ENCODE results near the gene SKOR1. TPM values are rescaled to one million over a fixed set of nuclear protein-coding genes. Genes with fewer than 3 reads are reported as not detected.

Gene SKOR1
- total and polyA plus RNA-seq, 2 donors (not counting 1 experiment from before 2014, with no cell fraction given), result 0.01 to 0.17 TPM

DNA sequence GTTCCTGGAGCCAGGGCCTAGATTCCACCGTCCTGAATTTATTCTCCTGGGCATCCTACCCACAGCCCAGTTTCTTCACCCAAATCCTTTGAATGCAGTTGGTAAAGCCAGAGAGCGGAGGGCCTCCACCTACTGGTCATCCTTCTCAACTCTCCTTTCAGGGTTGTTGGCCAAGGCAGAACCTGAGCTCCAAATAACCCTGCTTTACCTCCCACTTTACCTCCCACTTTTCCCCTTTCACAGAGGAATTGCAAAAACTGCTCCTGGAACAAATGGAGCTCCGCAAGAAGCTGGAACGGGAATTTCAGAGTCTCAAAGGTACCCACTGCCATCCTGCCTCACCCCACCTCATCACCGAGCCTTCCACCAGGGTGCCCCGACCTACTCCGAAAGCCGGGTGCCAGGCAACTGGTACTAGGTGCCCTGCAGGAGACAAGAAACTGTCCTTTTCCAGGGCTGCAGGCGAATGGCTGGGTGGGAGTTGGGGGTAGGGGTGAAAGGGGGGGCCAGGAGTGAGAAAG lies 6.8 kb downstream of the SKOR1 start:
- Histone ChIP-seq H3K27ac (ENCODE audit: insufficient read depth, low read length) (no peak overlapping the region), H3K9ac (ENCODE audit: insufficient read depth, low read length) (no peak overlapping the region), H3K27me3 (ENCODE audit: control insufficient read depth, insufficient read depth, low read length) (peaks cover 83% of the 10 kb centered on the region), H3K4me2 (ENCODE audit: extremely low read depth, insufficient read depth, low read length) (no peak overlapping the region), H3K36me3 (ENCODE audit: control insufficient read depth, insufficient read depth, low read length) (no peaks in the 10 kb centered on the region), H3K79me2 (ENCODE audit: control insufficient read depth, insufficient read depth, low read length) (no peaks in the 10 kb centered on the region), H4K20me1 (ENCODE audit: control insufficient read depth, extremely low read depth, insufficient read depth, low read length) (no peaks in the 10 kb centered on the region), H3K4me1 (ENCODE audit: control insufficient read depth, extremely low read depth, insufficient read depth, low read length) (peaks cover 4% of the 10 kb centered on the region), H3K9me3 (ENCODE audit: control insufficient read depth, insufficient read depth, low read depth, low read length) (no peaks in the 10 kb centered on the region), H3K4me3 (replicated peaks in 1 of 4; ENCODE audit: control extremely low read depth in 1 of 4, insufficient read depth in 1 of 4, low read depth in 3 of 4, low read length in 4 of 4) (no peak overlapping the region), H2AFZ (ENCODE audit: low read length) (no peak overlapping the region)
- peak; percentile 74 for TF ChIP-seq EZH2 (IDR thresholded peaks at IDR 0.05; ENCODE audit: low read length, missing control alignments)
- TF ChIP-seq, protein P1, sequence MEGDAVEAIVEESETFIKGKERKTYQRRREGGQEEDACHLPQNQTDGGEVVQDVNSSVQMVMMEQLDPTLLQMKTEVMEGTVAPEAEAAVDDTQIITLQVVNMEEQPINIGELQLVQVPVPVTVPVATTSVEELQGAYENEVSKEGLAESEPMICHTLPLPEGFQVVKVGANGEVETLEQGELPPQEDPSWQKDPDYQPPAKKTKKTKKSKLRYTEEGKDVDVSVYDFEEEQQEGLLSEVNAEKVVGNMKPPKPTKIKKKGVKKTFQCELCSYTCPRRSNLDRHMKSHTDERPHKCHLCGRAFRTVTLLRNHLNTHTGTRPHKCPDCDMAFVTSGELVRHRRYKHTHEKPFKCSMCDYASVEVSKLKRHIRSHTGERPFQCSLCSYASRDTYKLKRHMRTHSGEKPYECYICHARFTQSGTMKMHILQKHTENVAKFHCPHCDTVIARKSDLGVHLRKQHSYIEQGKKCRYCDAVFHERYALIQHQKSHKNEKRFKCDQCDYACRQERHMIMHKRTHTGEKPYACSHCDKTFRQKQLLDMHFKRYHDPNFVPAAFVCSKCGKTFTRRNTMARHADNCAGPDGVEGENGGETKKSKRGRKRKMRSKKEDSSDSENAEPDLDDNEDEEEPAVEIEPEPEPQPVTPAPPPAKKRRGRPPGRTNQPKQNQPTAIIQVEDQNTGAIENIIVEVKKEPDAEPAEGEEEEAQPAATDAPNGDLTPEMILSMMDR (conservative IDR thresholded peaks at IDR 0.05 in 1 of 2, IDR thresholded peaks at IDR 0.05 in 1 of 2; ENCODE audit: low read depth in 1 of 2, low read length in 2 of 2), result peak; percentile 33 to 36
- DNase-seq (ENCODE audit: low read depth in 2 of 2), result peak in 1 of 2 donors; percentile 41

DNA sequence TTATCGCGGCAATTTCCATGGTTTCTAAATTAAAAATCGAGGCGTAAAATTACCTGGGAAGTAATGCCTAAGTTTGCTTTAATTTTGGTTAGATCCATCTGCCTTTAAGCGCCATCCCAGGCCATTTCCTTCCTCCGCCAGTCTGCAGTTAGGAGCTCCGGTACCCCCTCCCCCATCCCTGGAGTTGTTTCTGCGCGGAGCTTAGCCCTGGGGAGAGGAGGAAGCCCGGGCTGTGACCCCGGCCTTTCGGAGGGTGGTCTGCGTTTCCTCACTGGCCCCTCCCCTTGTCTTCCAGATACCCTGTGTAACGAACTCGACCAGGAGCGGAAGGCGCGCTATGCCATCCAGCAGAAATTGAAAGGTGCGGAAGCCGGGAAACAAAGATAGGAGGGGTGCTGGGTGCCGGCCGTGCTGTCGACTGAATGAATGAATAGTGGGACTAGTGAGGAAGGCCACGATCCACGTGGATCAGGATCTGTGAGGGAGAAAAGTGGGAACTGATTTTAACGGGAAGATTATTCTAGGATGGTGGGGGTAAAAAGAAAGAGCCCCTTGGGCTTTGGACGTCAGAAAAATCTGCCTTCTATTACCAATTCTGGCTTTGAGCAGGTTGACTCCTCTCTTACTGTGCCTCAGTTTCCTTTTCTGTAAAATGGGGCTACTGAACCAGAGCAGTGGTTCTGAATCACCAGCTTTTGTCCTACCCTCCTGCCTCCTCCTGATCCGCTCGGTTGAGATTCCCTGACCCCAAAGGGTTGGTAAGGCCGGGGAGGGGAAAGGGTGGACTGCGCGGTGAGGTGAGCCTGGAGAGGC lies 7.8 kb downstream of the SKOR1 start:
- peaks cover 4% of the 10 kb centered on the region for H3K4me1 ChIP-seq (ENCODE audit: control insufficient read depth, extremely low read depth, insufficient read depth, low read length)
- H3K27me3 ChIP-seq (ENCODE audit: control insufficient read depth, insufficient read depth, low read length), result peaks cover 82% of the 10 kb centered on the region
- no peaks in the 10 kb centered on the region for H3K79me2 ChIP-seq (ENCODE audit: control insufficient read depth, insufficient read depth, low read length)
- peak overlapping the region in 2 of 4 experiments; percentile 8 to 9 for H3K4me3 ChIP-seq (replicated peaks in 1 of 4; ENCODE audit: control extremely low read depth in 1 of 4, insufficient read depth in 1 of 4, low read depth in 3 of 4, low read length in 4 of 4)
- no peak overlapping the region for H3K27ac ChIP-seq (ENCODE audit: insufficient read depth, low read length)
- TF ChIP-seq EZH2 (IDR thresholded peaks at IDR 0.05; ENCODE audit: low read length, missing control alignments), result peak; percentile 37
- TF ChIP-seq, protein P1 (conservative IDR thresholded peaks at IDR 0.05 in 1 of 2, IDR thresholded peaks at IDR 0.05 in 1 of 2; ENCODE audit: low read depth in 1 of 2, low read length in 2 of 2), result no peak
- H3K36me3 ChIP-seq (ENCODE audit: control insufficient read depth, insufficient read depth, low read length), result no peaks in the 10 kb centered on the region
- peak overlapping the region; percentile 21 for H3K4me2 ChIP-seq (ENCODE audit: extremely low read depth, insufficient read depth, low read length)
- no peak overlapping the region for H2AFZ ChIP-seq (ENCODE audit: low read length)
- H4K20me1 ChIP-seq (ENCODE audit: control insufficient read depth, extremely low read depth, insufficient read depth, low read length), result no peaks in the 10 kb centered on the region
- DNase-seq (ENCODE audit: low read depth in 2 of 2), result no peak
- no peaks in the 10 kb centered on the region for H3K9me3 ChIP-seq (ENCODE audit: control insufficient read depth, insufficient read depth, low read depth, low read length)
- no peak overlapping the region for H3K9ac ChIP-seq (ENCODE audit: insufficient read depth, low read length)

DNA sequence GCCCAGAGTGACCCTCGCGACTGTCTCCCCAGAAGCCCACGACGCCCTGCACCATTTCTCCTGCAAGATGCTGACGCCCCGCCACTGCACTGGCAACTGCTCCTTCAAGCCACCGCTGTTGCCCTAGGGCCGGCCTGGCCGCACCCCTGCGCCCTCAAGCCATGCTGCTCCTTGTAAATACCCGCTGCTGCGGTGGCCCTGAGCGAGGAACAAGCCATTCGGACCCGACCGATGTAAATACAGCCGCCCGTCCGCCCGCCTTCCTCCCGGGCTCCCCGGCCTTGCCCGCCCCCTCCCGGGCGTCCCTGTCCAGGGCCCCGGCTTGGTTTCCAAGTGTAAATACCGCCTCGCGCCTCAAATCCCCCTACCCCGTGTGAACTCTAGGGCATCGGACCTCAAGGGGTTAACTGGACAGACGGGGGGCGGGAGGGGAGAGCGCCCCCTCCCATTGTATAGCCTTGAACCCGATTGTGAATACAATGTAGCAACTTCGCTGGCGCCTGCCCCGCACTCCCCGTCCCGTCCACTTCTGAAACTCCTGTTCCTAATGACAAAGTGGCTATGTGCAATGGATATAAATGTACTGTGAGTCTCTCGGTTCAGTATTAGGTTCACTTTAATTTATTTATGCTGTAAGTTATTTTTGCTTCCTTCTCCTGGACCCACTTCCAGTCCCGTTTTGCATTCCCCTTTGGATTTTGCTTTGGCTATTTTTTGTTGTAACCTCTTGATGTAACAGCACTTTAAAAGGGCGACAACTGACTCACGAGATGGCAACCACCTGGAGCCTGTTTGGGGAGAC lies 8.6 kb downstream of the SKOR1 start:
- Histone ChIP-seq H3K4me1 (ENCODE audit: control insufficient read depth, extremely low read depth, insufficient read depth, low read length) (peaks cover 5% of the 10 kb centered on the region), H3K9ac (ENCODE audit: insufficient read depth, low read length) (no peak overlapping the region), H3K36me3 (ENCODE audit: control insufficient read depth, insufficient read depth, low read length) (no peaks in the 10 kb centered on the region), H3K27me3 (ENCODE audit: control insufficient read depth, insufficient read depth, low read length) (peaks cover 74% of the 10 kb centered on the region), H3K4me3 (replicated peaks in 1 of 4; ENCODE audit: control extremely low read depth in 1 of 4, insufficient read depth in 1 of 4, low read depth in 3 of 4, low read length in 4 of 4) (peak overlapping the region in 3 of 4 experiments; percentile 6 to 28 (median 16)), H2AFZ (ENCODE audit: low read length) (no peak overlapping the region), H4K20me1 (ENCODE audit: control insufficient read depth, extremely low read depth, insufficient read depth, low read length) (no peaks in the 10 kb centered on the region), H3K27ac (ENCODE audit: insufficient read depth, low read length) (no peak overlapping the region), H3K9me3 (ENCODE audit: control insufficient read depth, insufficient read depth, low read depth, low read length) (no peaks in the 10 kb centered on the region), H3K4me2 (ENCODE audit: extremely low read depth, insufficient read depth, low read length) (peak overlapping the region; percentile 21), H3K79me2 (ENCODE audit: control insufficient read depth, insufficient read depth, low read length) (no peaks in the 10 kb centered on the region)
- no peak for DNase-seq (ENCODE audit: low read depth in 2 of 2)
- peak; percentile 90 for TF ChIP-seq EZH2 (IDR thresholded peaks at IDR 0.05; ENCODE audit: low read length, missing control alignments)
- TF ChIP-seq, protein P1 (conservative IDR thresholded peaks at IDR 0.05 in 1 of 2, IDR thresholded peaks at IDR 0.05 in 1 of 2; ENCODE audit: low read depth in 1 of 2, low read length in 2 of 2), result peak; percentile 39 to 45

Measured in fibroblast of lung (primary cell).